ENCODE measurements around the gene SEPTIN6. TPM values are rescaled to one million over a fixed set of nuclear protein-coding genes. Genes with fewer than 3 reads are reported as not detected.

The SEPTIN6 gene
- total and polyA plus RNA-seq, 2 of the 8 experiments (the other 6 are each of a cell fraction or from before 2014, with no cell fraction given): 31.0 to 42.6 TPM

GRCh38 chrX:119643696-119644095, 49.3 kb downstream of the SEPTIN6 start:
- H3K4me1 ChIP-seq (replicated peaks in 1 of 4; ENCODE audit: control insufficient read depth in 3 of 4, insufficient read depth in 4 of 4, low read length in 3 of 4): no peaks in the 10 kb centered on the region
- CTCF ChIA-PET (ENCODE audit: partially characterized antibody): interaction anchor here (0.8 to 0.9 kb wide), 2 partner anchors 86 to 111 kb away, joined by 3 read pairs; no protein-coding TSS in a partner anchor

More at GRCh38 chrX:119643696-119644095, 49.3 kb downstream of the SEPTIN6 start:
- no peak overlapping the region for H2BK5ac ChIP-seq (ENCODE audit: low read depth, low read length)
- no peak overlapping the region for H3K23ac ChIP-seq (ENCODE audit: insufficient read length)
- no peaks in the 10 kb centered on the region for H3K27me3 ChIP-seq (replicated peaks in 1 of 4; ENCODE audit: control insufficient read depth in 3 of 4, extremely low read depth in 1 of 4, insufficient read depth in 3 of 4, low read length in 3 of 4)
- no peaks in the 10 kb centered on the region for H3K23me2 ChIP-seq (ENCODE audit: low read depth, low read length)
- no peak for DNase-seq (ENCODE audit: low read depth in 1 of 2, low spot score in 2 of 2)
- no peak overlapping the region for H4K5ac ChIP-seq (ENCODE audit: insufficient read length, low read depth, low read length)
- H3K4me2 ChIP-seq (ENCODE audit: insufficient read depth in 1 of 2, low read depth in 2 of 2, low read length in 2 of 2): no peak overlapping the region
- no peak overlapping the region for H4K8ac ChIP-seq (ENCODE audit: extremely low read depth, insufficient read depth, low read length)
- no peak for FAIRE-seq
- H4K20me1 ChIP-seq (replicated peaks in 1 of 2; ENCODE audit: control insufficient read depth in 1 of 2, insufficient read depth in 2 of 2, low read length in 2 of 2): no peaks in the 10 kb centered on the region
- no peak overlapping the region for H2BK12ac ChIP-seq (ENCODE audit: low read depth, low read length)
- no peak overlapping the region for H3K18ac ChIP-seq (ENCODE audit: extremely low read depth, low read length)
- no peaks in the 10 kb centered on the region for H3K36me3 ChIP-seq (ENCODE audit: control insufficient read depth in 2 of 4, insufficient read depth in 4 of 4, low read length in 3 of 4)
- H3K14ac ChIP-seq (ENCODE audit: insufficient read length): no peak overlapping the region
- H3K27ac ChIP-seq (ENCODE audit: low read depth, low read length): no peak overlapping the region
- no peak overlapping the region for H4K91ac ChIP-seq (replicated peaks; ENCODE audit: insufficient read length, low read length)
- H3K79me1 ChIP-seq (ENCODE audit: low read depth, low read length): no peaks in the 10 kb centered on the region
- H3K4me3 ChIP-seq (ENCODE audit: extremely low read depth in 1 of 4, insufficient read depth in 2 of 4, low read depth in 3 of 4, low read length in 4 of 4): no peak overlapping the region
- H2AK5ac ChIP-seq (ENCODE audit: low read depth, low read length): no peak overlapping the region
- no peak overlapping the region for H2AFZ ChIP-seq (ENCODE audit: low read length)
- WGBS, 2 experiments (ENCODE audit: extremely low coverage in 1 of 2, insufficient coverage in 1 of 2, insufficient read length in 1 of 2, insufficient replicate concordance in 2 of 2, low coverage in 1 of 2, low lambda C conversion rate in 2 of 2, missing lambda C conversion rate in 1 of 2): 81% methylated on average over 6 of the region's 8 CpGs; no CpG with 5 or more reads in 1 of the 2 experiments
- no peak overlapping the region for H2BK20ac ChIP-seq (ENCODE audit: low read length)
- H3K9me3 ChIP-seq (ENCODE audit: insufficient read depth in 2 of 2, low read depth in 1 of 2, low read length in 1 of 2): no peaks in the 10 kb centered on the region
- H3K56ac ChIP-seq (replicated peaks; ENCODE audit: insufficient read length, low read depth, low read length): no peak overlapping the region
- no peaks in the 10 kb centered on the region for H3K79me2 ChIP-seq (ENCODE audit: control insufficient read depth in 1 of 2, insufficient read depth in 2 of 2, low read length in 2 of 2)
- TF ChIP-seq KDM4A (IDR thresholded peaks at IDR 0.05; ENCODE audit: low read depth, low read length, severe bottlenecking) (no peak), FOSL1 (IDR thresholded peaks at IDR 0.05; ENCODE audit: insufficient read depth, low read depth, low read length) (no peak)
- H2BK15ac ChIP-seq (ENCODE audit: low read length): no peak overlapping the region
- H2BK120ac ChIP-seq (replicated peaks; ENCODE audit: low read depth, low read length): no peak overlapping the region
- no peak overlapping the region for H3K9ac ChIP-seq (replicated peaks in 1 of 4; ENCODE audit: extremely low read depth in 1 of 4, low read depth in 3 of 4, low read length in 3 of 4)
- no peak overlapping the region for H3K4ac ChIP-seq (replicated peaks; ENCODE audit: insufficient read length, low read depth, low read length)
- POLR2A ChIA-PET (ENCODE audit: partially characterized antibody): no interaction called here

MicroRNA genes within 50 kb of the gene (microRNA counts, 767-probe panel; counts per million panel counts)
- 879 counts per million, percentile 95 among the panel's probes with 10 or more counts for microRNA hsa-miR-766-3p

Small RNAs within 50 kb of the gene (microRNA-seq; reads per million reads assigned to microRNA genes)
- gene MIR766 (ENCODE audit: borderline microRNAs expressed in 2 of 2, borderline number of aligned reads in 2 of 2, borderline replicate concordance in 1 of 2): 4.4 to 10.8 reads per million in 2 experiments

Small RNAs within 50 kb of the gene (small RNA-seq; reads per million reads assigned to genes)
- gene MIR766 (ENCODE audit: insufficient read depth): 26.6 reads per million, percentile 94 among the genes with 10 or more reads in this experiment

Other genes starting within 250 kb of the SEPTIN6 start
- 512 and 520 TPM in 2 replicates for gene SLC25A5, start 224.7 kb downstream of the SEPTIN6 start, total RNA-seq (2021; fragmentation: NEBNext Ultra II Directional; extraction: Animal tissue kit (Norgen Biotek cat#: 25700))
- gene SLC25A5, start 224.7 kb downstream of the SEPTIN6 start, polyA plus RNA-seq (2011; rRNA removed): 727 and 851 TPM in 2 replicates
- 26.0 and 29.7 TPM in 2 replicates for gene STEEP1, start 127.8 kb downstream of the SEPTIN6 start, total RNA-seq (2021; fragmentation: NEBNext Ultra II Directional; extraction: Animal tissue kit (Norgen Biotek cat#: 25700))
- gene STEEP1, start 127.8 kb downstream of the SEPTIN6 start, polyA plus RNA-seq (2011; rRNA removed): 9.2 and 9.9 TPM in 2 replicates
- 43.8 and 43.9 TPM in 2 replicates for gene UBE2A, start 118.6 kb downstream of the SEPTIN6 start, total RNA-seq (2021; fragmentation: NEBNext Ultra II Directional; extraction: Animal tissue kit (Norgen Biotek cat#: 25700))
- gene UBE2A, start 118.6 kb downstream of the SEPTIN6 start, polyA plus RNA-seq (2011; rRNA removed): 22.4 and 24.8 TPM in 2 replicates
- 11.4 and 12.3 TPM in 2 replicates for gene NKRF, start 86.7 kb downstream of the SEPTIN6 start, total RNA-seq (2021; fragmentation: NEBNext Ultra II Directional; extraction: Animal tissue kit (Norgen Biotek cat#: 25700))
- gene NKRF, start 86.7 kb downstream of the SEPTIN6 start, polyA plus RNA-seq (2011; rRNA removed): 3.1 and 3.8 TPM in 2 replicates
- 1.7 and 1.8 TPM in 2 replicates for gene SOWAHD, start 65.4 kb upstream of the SEPTIN6 start, total RNA-seq (2021; fragmentation: NEBNext Ultra II Directional; extraction: Animal tissue kit (Norgen Biotek cat#: 25700))
- 2.6 and 2.9 TPM in 2 replicates for gene SOWAHD, start 65.4 kb upstream of the SEPTIN6 start, polyA plus RNA-seq (2011; rRNA removed)
- 1,901 and 1,942 TPM in 2 replicates for gene RPL39, start 98.5 kb upstream of the SEPTIN6 start, total RNA-seq (2021; fragmentation: NEBNext Ultra II Directional; extraction: Animal tissue kit (Norgen Biotek cat#: 25700))
- 1,054 and 2,394 TPM in 2 replicates for gene RPL39, start 98.5 kb upstream of the SEPTIN6 start, polyA plus RNA-seq (2011; rRNA removed)
- 20.9 and 22.2 TPM in 2 replicates for gene UPF3B, start 159.8 kb upstream of the SEPTIN6 start, total RNA-seq (2021; fragmentation: NEBNext Ultra II Directional; extraction: Animal tissue kit (Norgen Biotek cat#: 25700))
- 3.9 and 7.8 TPM in 2 replicates for gene UPF3B, start 159.8 kb upstream of the SEPTIN6 start, polyA plus RNA-seq (2011; rRNA removed)
- gene RNF113A, start 178.6 kb upstream of the SEPTIN6 start, total RNA-seq (2021; fragmentation: NEBNext Ultra II Directional; extraction: Animal tissue kit (Norgen Biotek cat#: 25700)): 14.2 and 14.3 TPM in 2 replicates
- 9.7 and 10.3 TPM in 2 replicates for gene RNF113A, start 178.6 kb upstream of the SEPTIN6 start, polyA plus RNA-seq (2011; rRNA removed)
- 69.7 and 74.1 TPM in 2 replicates for gene NDUFA1, start 178.7 kb upstream of the SEPTIN6 start, total RNA-seq (2021; fragmentation: NEBNext Ultra II Directional; extraction: Animal tissue kit (Norgen Biotek cat#: 25700))
- 36.7 and 65.6 TPM in 2 replicates for gene NDUFA1, start 178.7 kb upstream of the SEPTIN6 start, polyA plus RNA-seq (2011; rRNA removed)
- 1.3 and 1.7 TPM in 2 replicates for gene AKAP14, start 202.7 kb upstream of the SEPTIN6 start, total RNA-seq (2021; fragmentation: NEBNext Ultra II Directional; extraction: Animal tissue kit (Norgen Biotek cat#: 25700))
- gene AKAP14, start 202.7 kb upstream of the SEPTIN6 start, polyA plus RNA-seq (2011; rRNA removed): 0.77 and 0.79 TPM in 2 replicates